Mesenchymal stem cell (in vitro differentiated cells and primary cell): ENCODE data around the gene HCFC1R1.

ENCODE experiments used
- DNase-seq: peaks from one replicate; pipeline ENCODE4 v3.0.0-alpha.2; 2013
- H2AFZ ChIP-seq: one replicate; pipeline ENCODE4 v1.6.1; 2013; ENCODE audit warnings: low read depth, mild to moderate bottlenecking, control low read depth, inconsistent platforms, low read length, moderate library complexity
- H2AK5ac ChIP-seq: 2 replicates; pipeline ENCODE4 v1.6.1; 2013; ENCODE audit warnings: low read length, moderate library complexity, mild to moderate bottlenecking, inconsistent platforms; ENCODE audit not compliant: severe bottlenecking
- H2BK120ac ChIP-seq: one replicate; pipeline ENCODE4 v1.6.1; 2013; ENCODE audit warnings: low read depth, mild to moderate bottlenecking, inconsistent platforms, low read length, moderate library complexity
- H2BK12ac ChIP-seq, 2 experiments: one replicate each; pipeline ENCODE4 v1.6.1; 2013; ENCODE audit warnings: inconsistent platforms in 2 of 2, low read length in 2 of 2, mild to moderate bottlenecking in 2 of 2, moderate library complexity in 2 of 2, control low read depth in 1 of 2
- H2BK15ac ChIP-seq: one replicate; pipeline ENCODE4 v1.6.1; 2013; ENCODE audit warnings: mild to moderate bottlenecking, low read depth, inconsistent platforms; ENCODE audit not compliant: poor library complexity, severe bottlenecking
- H2BK5ac ChIP-seq: 2 replicates; pipeline ENCODE4 v1.6.1; 2013; ENCODE audit warnings: low read depth, mild to moderate bottlenecking, low read length, control low read depth, inconsistent platforms; ENCODE audit not compliant: poor library complexity, severe bottlenecking
- H3K14ac ChIP-seq, 2 experiments: one replicate each; pipeline ENCODE4 v1.6.1; 2013; ENCODE audit warnings: inconsistent platforms in 2 of 2, low read length in 2 of 2, control low read depth in 1 of 2, mild to moderate bottlenecking in 1 of 2, moderate library complexity in 1 of 2
- H3K18ac ChIP-seq, 2 experiments: one replicate each; pipeline ENCODE4 v1.6.1; 2013; ENCODE audit warnings: inconsistent platforms in 2 of 2, low read length in 2 of 2, control low read depth in 1 of 2, low read depth in 1 of 2, mild to moderate bottlenecking in 1 of 2
- H3K23ac ChIP-seq, 2 experiments: one replicate each; pipeline ENCODE4 v1.6.1; 2013; ENCODE audit warnings: inconsistent platforms in 2 of 2, low read length in 2 of 2, mild to moderate bottlenecking in 2 of 2, moderate library complexity in 2 of 2, control low read depth in 1 of 2
- H3K27ac ChIP-seq: 2 replicates; pipeline ENCODE4 v1.5.1; 2013; ENCODE audit warnings: mild to moderate bottlenecking, moderate library complexity, low read length, control low read depth, inconsistent platforms; ENCODE audit not compliant: poor library complexity, severe bottlenecking
- H3K27me3 ChIP-seq, 2 experiments: 2 replicates each; pipeline versions ENCODE4 v1.6.1 to v1.7.0; 2013; ENCODE audit warnings: low read length in 2 of 2, mild to moderate bottlenecking in 2 of 2, moderate library complexity in 2 of 2, control low read depth in 1 of 2, inconsistent platforms in 1 of 2; ENCODE audit not compliant: control insufficient read depth in 1 of 2, insufficient read depth in 1 of 2
- H3K36me3 ChIP-seq, 2 experiments: 2 replicates each; pipeline versions ENCODE4 v1.6.1 to v1.7.0; 2013; ENCODE audit warnings: low read length in 2 of 2, control low read depth in 1 of 2, inconsistent platforms in 1 of 2, low read depth in 1 of 2, mild to moderate bottlenecking in 1 of 2; ENCODE audit not compliant: insufficient read depth in 2 of 2, control insufficient read depth in 1 of 2
- H3K4ac ChIP-seq, 2 experiments: one replicate each; pipeline ENCODE4 v1.6.1; 2013; ENCODE audit warnings: inconsistent platforms in 2 of 2, low read length in 2 of 2, mild to moderate bottlenecking in 2 of 2, moderate library complexity in 2 of 2, control low read depth in 1 of 2, low read depth in 1 of 2
- H3K4me1 ChIP-seq: 2 replicates; pipeline ENCODE4 v1.6.1; 2013; ENCODE audit warnings: low read depth, low read length, control low read depth; ENCODE audit not compliant: control insufficient read depth, insufficient read depth
- H3K4me2 ChIP-seq: 2 replicates; pipeline ENCODE4 v1.6.1; 2013; ENCODE audit warnings: low read length, mild to moderate bottlenecking, inconsistent platforms; ENCODE audit not compliant: poor library complexity, severe bottlenecking
- H3K4me3 ChIP-seq, 2 experiments: 2 replicates each; pipeline versions ENCODE4 v1.5.1 to v1.7.0; 2013; ENCODE audit warnings: low read length in 2 of 2, mild to moderate bottlenecking in 2 of 2, control low read depth in 1 of 2, low read depth in 1 of 2; ENCODE audit not compliant: insufficient read depth in 1 of 2
- H3K79me1 ChIP-seq: replicated peaks from 2 replicates; pipeline ENCODE4 v1.6.1; 2013; ENCODE audit warnings: mild to moderate bottlenecking, control low read depth, low read length, inconsistent platforms; ENCODE audit not compliant: poor library complexity, severe bottlenecking
- H3K9ac ChIP-seq: 2 replicates; pipeline ENCODE4 v1.7.0; 2013; ENCODE audit warnings: mild to moderate bottlenecking, low read length, moderate library complexity
- H3K9me3 ChIP-seq: 2 replicates; pipeline ENCODE4 v1.7.0; 2013; ENCODE audit warnings: mild to moderate bottlenecking, low read length; ENCODE audit not compliant: control insufficient read depth
- H4K8ac ChIP-seq: one replicate; pipeline ENCODE4 v1.6.1; 2013; ENCODE audit warnings: inconsistent platforms, mild to moderate bottlenecking, low read length, moderate library complexity
- H4K91ac ChIP-seq: one replicate; pipeline ENCODE4 v1.6.1; 2013; ENCODE audit warnings: mild to moderate bottlenecking, low read length, inconsistent platforms
- WGBS: methylation state at CpG from one replicate; pipeline ENCODE4 v1.1.7; 2013; ENCODE audit warnings: mixed read lengths; 5-methylcytosine and 5-hydroxymethylcytosine counted together

HCFC1R1 gene

DNA sequence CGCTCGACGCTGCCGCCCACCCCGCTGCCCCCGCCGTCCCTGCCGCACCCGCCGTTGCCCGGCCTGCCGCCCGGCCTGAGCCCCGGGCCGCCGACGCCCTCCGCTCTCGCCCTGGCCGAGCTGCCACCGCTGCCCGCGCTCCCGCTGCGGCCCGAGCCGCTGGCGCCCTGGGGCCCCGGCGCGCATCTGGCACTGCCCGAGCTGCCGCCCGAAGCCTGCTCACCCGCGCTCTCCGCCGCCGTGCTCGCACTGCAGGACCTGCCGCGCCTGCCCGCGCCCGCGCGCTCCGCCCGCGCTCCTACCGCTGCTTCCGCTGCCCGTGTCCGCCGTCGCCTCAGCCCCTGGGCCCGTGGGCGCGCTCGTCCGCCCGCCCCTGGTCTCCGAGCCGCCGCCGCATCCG lies 19.4 kb downstream of the HCFC1R1 start:
- Histone ChIP-seq H3K23ac (no peak overlapping the region), H3K4me1 (peaks cover 12% of the 10 kb centered on the region), H2BK15ac (no peak overlapping the region), H3K4ac (no peak overlapping the region), H2BK12ac (no peak overlapping the region), H3K14ac (no peak overlapping the region), H4K91ac (no peak overlapping the region), H2BK5ac (no peak overlapping the region), H2BK120ac (no peak overlapping the region), H3K9me3 (no peaks in the 10 kb centered on the region), H3K4me2 (peak overlapping the region; percentile 56), H3K9ac (no peak overlapping the region), H2AK5ac (no peak overlapping the region), H3K27me3 (peaks cover 61 to 66% of the 10 kb centered on the region in 2 experiments), H3K18ac (no peak overlapping the region), H3K79me1 (no peaks in the 10 kb centered on the region), H3K36me3 (no peaks in the 10 kb centered on the region), H2AFZ (no peak overlapping the region), H3K4me3 (peak overlapping the region in 1 of 2 experiments; percentile 40), H3K27ac (no peak overlapping the region), H4K8ac (no peak overlapping the region)
- no peak for DNase-seq
- 0% methylated on average over 1 of the region's 67 CpGs for WGBS

DNA sequence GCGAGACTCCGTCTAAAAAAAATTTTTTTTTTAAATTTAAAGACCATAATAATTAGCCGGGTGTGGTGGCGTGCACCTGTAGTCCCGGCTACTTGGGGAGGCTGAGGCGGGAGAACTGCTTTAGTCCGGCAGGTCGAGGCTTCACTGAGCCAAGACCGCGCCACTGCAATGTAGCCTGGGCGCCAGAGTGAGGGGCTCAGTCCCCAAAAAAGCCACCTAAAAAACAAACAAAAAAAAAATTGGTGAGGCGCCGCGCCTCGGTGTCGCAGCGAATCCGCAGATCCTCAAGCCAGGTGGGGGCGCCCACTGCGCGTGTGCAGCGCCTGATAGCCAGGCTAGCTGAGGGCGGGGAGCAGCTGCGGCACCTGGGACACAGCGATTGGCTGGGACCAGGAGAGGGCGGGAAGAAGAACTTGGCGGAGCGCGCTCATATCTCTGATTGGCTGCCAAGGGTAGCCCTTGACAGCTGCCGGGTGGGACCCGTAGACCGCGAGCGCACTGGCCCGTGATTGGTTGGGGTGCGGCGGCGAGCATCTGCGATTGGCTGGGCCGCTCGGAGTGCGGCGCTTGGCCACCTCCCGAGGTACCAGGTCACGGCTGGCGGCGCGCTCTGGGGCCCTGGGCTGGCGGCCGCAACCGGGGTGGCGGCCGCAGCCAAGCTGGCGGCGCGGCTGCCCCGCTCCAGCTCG lies 20.0 kb downstream of the HCFC1R1 start:
- Histone ChIP-seq H3K4me2 (peak overlapping the region; percentile 13), H3K4ac (no peak overlapping the region), H3K9ac (no peak overlapping the region), H3K36me3 (no peaks in the 10 kb centered on the region), H3K27me3 (peaks cover 61 to 66% of the 10 kb centered on the region in 2 experiments), H3K79me1 (no peaks in the 10 kb centered on the region), H2BK12ac (no peak overlapping the region), H3K14ac (no peak overlapping the region), H3K18ac (no peak overlapping the region), H2AFZ (no peak overlapping the region), H3K4me1 (peaks cover 12% of the 10 kb centered on the region), H2BK15ac (no peak overlapping the region), H3K23ac (no peak overlapping the region), H2AK5ac (no peak overlapping the region), H4K91ac (no peak overlapping the region), H2BK5ac (no peak overlapping the region), H2BK120ac (no peak overlapping the region), H3K9me3 (no peaks in the 10 kb centered on the region), H3K4me3 (peak overlapping the region in 1 of 2 experiments; percentile 40), H3K27ac (no peak overlapping the region), H4K8ac (no peak overlapping the region)
- DNase-seq: peak; percentile 97
- WGBS: 10% methylated on average over 57 of the region's 58 CpGs

- Histone ChIP-seq H3K23ac (no peak overlapping the region), H3K36me3 (no peaks in the 10 kb centered on the region), H3K9ac (no peak overlapping the region), H3K27me3 (peaks cover 58 to 63% of the 10 kb centered on the region in 2 experiments), H4K91ac (no peak overlapping the region), H2AFZ (no peak overlapping the region), H3K4me2 (no peak overlapping the region), H2BK5ac (no peak overlapping the region), H2AK5ac (no peak overlapping the region), H3K14ac (no peak overlapping the region), H3K27ac (no peak overlapping the region), H3K4me3 (no peak overlapping the region), H3K9me3 (no peaks in the 10 kb centered on the region), H2BK12ac (no peak overlapping the region), H2BK120ac (no peak overlapping the region), H3K18ac (no peak overlapping the region), H3K4ac (no peak overlapping the region), H2BK15ac (no peak overlapping the region), H3K4me1 (peaks cover 8% of the 10 kb centered on the region), H4K8ac (no peak overlapping the region), H3K79me1 (no peaks in the 10 kb centered on the region)
- WGBS: 76% methylated on average over 12 of the region's 12 CpGs
- DNase-seq: no peak
These were observed 22.4 kb downstream of the HCFC1R1 start for GRCh38 chr16:3001316-3001715.

DNA sequence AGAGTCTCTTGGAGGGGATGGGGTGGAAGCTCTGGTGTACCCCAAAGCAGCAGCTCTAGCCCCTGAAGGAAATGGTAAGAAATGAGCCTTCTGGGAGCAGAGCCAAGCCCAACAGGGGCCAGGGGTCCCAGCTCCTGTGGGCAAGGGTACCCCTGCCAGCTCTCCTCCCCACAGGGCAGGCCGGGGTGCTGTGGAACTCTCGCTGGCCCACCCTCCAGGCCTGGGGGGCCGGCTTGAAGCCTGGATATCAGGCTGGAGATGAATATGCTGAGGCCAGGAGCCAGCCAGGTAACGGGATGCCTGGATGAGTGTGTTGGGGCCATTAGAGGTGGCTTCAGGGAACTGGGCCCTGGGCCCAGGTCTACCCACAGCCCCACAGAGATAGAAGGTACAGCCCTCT lies 23.2 kb downstream of the HCFC1R1 start:
- H3K4me3 ChIP-seq: no peak overlapping the region
- no peak overlapping the region for H2BK15ac ChIP-seq
- H3K9me3 ChIP-seq: no peaks in the 10 kb centered on the region
- no peak overlapping the region for H3K18ac ChIP-seq
- no peak overlapping the region for H3K23ac ChIP-seq
- H3K36me3 ChIP-seq: no peaks in the 10 kb centered on the region
- no peak overlapping the region for H3K4me2 ChIP-seq
- WGBS: 73% methylated on average over 4 of the region's 4 CpGs
- H3K27me3 ChIP-seq: peaks cover 52 to 64% of the 10 kb centered on the region in 2 experiments
- no peaks in the 10 kb centered on the region for H3K79me1 ChIP-seq
- no peak for DNase-seq
- H3K14ac ChIP-seq: no peak overlapping the region
- no peak overlapping the region for H4K91ac ChIP-seq
- no peak overlapping the region for H3K9ac ChIP-seq
- no peak overlapping the region for H2BK120ac ChIP-seq
- H3K4ac ChIP-seq: no peak overlapping the region
- H3K4me1 ChIP-seq: peaks cover 8% of the 10 kb centered on the region
- H4K8ac ChIP-seq: no peak overlapping the region
- H3K27ac ChIP-seq: no peak overlapping the region
- no peak overlapping the region for H2BK5ac ChIP-seq
- no peak overlapping the region for H2AFZ ChIP-seq
- no peak overlapping the region for H2AK5ac ChIP-seq
- no peak overlapping the region for H2BK12ac ChIP-seq
